ENCODE measurements around the gene USP10. TPM values are rescaled to one million over a fixed set of nuclear protein-coding genes. Genes with fewer than 3 reads are reported as not detected.

The USP10 gene
- 61.7 and 93.2 TPM in 2 replicates for total RNA-seq (ENCODE audit: low replicate concordance)

DNA sequence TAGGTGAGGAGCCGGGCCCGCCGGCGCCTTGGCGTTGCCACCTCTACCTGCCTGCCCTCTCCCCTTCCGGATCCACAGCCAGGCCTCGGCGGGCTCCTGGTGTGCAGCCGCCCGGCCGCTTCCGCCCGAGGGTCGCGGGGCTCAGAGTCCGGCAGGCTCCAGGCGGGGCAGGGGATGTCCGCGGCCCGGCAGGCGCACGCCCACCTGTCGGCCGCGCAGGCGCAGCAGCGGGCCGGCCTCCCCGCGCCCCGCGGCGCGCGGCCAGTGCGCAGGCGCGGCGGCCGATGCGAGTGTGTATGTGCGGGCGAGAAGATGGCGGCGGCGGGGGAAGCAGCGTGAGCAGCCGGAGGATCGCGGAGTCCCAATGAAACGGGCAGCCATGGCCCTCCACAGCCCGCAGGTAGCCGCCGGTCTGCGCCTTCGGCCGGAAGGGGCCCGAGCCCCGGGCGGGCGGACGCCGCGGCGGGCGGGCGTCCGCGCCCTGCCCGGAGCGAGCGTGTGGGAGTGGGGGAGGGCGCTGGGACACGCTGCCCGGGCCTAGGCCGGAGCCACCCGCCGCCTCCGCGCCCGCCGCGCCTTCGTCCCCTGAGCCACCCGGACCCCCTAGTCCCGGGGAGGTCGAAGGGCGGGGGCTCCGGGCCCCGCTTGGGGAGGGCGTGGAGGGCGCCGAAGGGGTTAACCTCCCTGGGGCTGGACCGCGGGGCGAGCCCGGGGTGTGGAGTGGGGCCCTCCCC is at the start of gene USP10:
USP10 (plus strand) TSS at position 289 of the 734 bp plus-strand sequence; CDS start at position 380, 91 bp downstream.
- TF ChIP-seq, protein P1, sequence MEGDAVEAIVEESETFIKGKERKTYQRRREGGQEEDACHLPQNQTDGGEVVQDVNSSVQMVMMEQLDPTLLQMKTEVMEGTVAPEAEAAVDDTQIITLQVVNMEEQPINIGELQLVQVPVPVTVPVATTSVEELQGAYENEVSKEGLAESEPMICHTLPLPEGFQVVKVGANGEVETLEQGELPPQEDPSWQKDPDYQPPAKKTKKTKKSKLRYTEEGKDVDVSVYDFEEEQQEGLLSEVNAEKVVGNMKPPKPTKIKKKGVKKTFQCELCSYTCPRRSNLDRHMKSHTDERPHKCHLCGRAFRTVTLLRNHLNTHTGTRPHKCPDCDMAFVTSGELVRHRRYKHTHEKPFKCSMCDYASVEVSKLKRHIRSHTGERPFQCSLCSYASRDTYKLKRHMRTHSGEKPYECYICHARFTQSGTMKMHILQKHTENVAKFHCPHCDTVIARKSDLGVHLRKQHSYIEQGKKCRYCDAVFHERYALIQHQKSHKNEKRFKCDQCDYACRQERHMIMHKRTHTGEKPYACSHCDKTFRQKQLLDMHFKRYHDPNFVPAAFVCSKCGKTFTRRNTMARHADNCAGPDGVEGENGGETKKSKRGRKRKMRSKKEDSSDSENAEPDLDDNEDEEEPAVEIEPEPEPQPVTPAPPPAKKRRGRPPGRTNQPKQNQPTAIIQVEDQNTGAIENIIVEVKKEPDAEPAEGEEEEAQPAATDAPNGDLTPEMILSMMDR (IDR thresholded peaks at IDR 0.05; ENCODE audit: insufficient read depth, low read length), result no peak
- peak; percentile 55 for DNase-seq (ENCODE audit: low read depth)
- peak within 1 kb of the TSS; percentile 89 for H3K4me3 ChIP-seq (ENCODE audit: low read depth, low read length)

DNA sequence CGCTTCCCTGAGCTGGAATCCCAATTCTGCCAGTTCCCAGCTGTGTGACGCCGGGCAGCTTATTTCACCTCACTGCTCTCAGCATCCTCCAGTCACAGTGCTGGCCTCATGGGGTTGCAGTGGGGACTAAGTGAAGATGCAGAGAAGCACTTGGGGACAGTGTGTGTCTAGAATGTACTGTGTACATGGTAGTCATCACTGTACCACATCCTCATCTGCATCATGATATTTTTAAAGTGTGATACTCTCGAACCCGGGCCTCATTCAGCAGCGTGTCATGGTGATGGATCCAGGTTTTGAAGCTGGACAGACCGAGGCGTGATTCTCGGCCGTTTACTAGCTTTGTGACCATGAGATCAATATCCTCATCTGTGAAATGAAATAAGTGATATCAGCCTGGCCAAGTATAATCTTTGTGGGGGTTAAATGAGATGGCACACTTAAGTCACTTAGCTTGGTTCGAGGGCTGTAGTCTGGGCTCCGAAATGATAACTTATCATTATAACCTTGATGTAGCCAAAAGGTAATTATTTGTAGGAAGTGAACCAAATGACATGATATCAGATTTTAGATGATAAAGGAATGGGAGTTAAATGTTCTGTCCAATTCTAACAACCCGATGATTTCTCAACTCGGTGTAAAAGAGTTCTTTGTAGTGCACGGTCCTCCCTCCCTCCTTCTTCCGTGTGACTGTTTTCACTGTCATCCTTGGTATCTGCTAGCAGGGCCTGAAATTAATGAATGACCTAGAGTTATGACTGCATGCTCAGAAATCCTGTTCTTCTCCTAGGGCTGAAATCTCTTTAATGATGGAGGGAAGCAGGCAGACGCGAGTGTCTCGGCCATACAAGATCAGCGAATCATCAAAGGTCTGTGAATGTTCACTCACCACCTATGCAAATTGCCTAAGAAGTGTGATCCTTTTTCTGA is 49.5 kb upstream of the USP10 start:
- peak; percentile 60 for DNase-seq (ENCODE audit: low read depth)
- H3K4me3 ChIP-seq (ENCODE audit: low read depth, low read length), result peak overlapping the region; percentile 13
- TF ChIP-seq, protein P1 (IDR thresholded peaks at IDR 0.05; ENCODE audit: insufficient read depth, low read length), result no peak

DNA sequence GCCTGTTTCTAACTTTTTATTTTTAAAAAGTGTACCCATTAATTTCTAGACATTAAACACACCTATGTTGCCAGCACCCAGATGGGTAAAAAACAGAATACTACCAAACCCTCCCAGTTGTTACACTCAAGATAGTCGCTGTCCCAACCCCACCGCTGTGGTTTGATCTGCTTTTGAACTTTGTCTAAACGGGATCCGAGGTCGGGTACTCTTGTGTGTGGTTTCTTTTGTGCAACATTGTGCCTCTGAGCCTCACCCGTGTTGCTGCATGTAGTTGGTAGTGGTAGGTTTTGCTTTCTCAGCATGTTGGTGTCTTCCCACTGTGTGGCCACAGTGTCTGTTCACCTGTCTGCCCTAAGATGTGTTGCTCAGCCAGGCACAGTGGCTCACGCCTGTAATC is 47.2 kb upstream of the USP10 start:
- DNase-seq (ENCODE audit: low read depth), result no peak
- TF ChIP-seq, protein P1 (IDR thresholded peaks at IDR 0.05; ENCODE audit: insufficient read depth, low read length), result no peak
- H3K4me3 ChIP-seq (ENCODE audit: low read depth, low read length), result no peak overlapping the region

DNA sequence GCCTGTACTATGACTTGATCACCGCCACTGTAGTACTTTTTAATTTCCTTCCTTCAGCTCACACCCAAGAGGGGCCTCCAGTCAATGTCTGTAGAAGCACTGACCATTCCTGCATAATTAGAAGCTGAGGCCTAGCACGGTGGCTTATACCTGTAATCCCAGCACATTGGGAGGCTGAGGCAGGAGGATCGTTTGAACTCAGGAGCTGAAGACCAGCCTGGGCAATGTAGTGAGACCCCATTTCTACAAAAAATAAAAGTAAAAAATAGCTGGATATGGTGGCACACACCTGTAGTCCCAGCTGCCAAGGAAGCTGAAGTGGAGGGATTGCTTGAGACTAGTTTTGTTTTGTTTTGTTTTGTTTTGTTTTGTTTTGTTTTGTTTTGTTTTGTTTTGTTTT is 45.6 kb upstream of the USP10 start:
- H3K4me3 ChIP-seq (ENCODE audit: low read depth, low read length), result no peak overlapping the region
- no peak for DNase-seq (ENCODE audit: low read depth)
- TF ChIP-seq, protein P1 (IDR thresholded peaks at IDR 0.05; ENCODE audit: insufficient read depth, low read length), result no peak

DNA sequence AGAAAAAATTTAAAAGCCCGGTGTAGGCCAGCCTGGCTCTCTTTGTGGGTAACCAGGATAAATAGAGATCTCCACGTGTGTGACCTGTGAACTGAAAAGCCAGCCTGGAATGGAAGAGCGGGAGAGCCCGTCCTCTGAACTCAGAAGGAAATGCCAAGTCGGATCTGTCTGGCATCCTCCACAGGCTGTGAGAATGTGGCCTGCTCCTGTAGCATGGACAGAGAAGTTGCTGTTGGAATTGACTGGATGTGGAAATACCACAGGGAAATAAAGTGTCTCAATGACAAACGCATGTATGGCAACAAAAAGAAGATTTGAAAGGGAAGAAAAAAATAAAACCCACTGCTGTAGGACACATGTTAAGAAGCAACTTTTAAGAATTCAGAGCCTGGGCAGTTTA is 44.8 kb upstream of the USP10 start:
- H3K4me3 ChIP-seq (ENCODE audit: low read depth, low read length), result no peak overlapping the region
- DNase-seq (ENCODE audit: low read depth), result no peak
- TF ChIP-seq, protein P1 (IDR thresholded peaks at IDR 0.05; ENCODE audit: insufficient read depth, low read length), result no peak

GRCh38 chr16:84656649-84657048 is 43.2 kb upstream of the USP10 start:
- no peak overlapping the region for H3K4me3 ChIP-seq (ENCODE audit: low read depth, low read length)
- TF ChIP-seq, protein P1 (IDR thresholded peaks at IDR 0.05; ENCODE audit: insufficient read depth, low read length), result no peak
- no peak for DNase-seq (ENCODE audit: low read depth)

All from fibroblast of the aortic adventitia (primary cell).